Measurements from ENCODE around the gene SPOUT1.

DNA sequence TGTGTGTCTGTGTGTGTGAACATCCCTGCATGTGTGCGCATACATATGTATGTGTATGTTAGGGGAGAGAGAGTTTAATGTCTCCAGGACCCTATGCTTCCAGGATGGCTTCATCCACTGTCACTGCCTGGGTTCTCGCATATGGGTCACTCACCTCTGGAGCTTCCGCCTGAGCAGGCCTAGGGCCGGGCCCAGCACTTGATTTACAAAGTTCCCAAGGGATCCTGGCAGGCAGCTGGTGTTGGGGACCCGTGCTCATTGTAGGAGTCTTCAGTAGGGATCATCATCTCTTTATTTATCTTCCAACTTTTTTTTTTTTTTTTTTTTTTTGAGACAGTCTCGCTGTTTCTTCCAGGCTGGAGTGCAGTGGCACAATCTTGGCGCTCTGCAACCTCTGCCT lies 29.5 kb downstream of the SPOUT1 start:
- TF ChIP-seq POLR2A (IDR thresholded peaks at IDR 0.05) (no peak), POLR2AphosphoS5 (IDR thresholded peaks at IDR 0.05) (no peak), EP300 (IDR thresholded peaks at IDR 0.05) (no peak)
- TF ChIP-seq, protein P1, sequence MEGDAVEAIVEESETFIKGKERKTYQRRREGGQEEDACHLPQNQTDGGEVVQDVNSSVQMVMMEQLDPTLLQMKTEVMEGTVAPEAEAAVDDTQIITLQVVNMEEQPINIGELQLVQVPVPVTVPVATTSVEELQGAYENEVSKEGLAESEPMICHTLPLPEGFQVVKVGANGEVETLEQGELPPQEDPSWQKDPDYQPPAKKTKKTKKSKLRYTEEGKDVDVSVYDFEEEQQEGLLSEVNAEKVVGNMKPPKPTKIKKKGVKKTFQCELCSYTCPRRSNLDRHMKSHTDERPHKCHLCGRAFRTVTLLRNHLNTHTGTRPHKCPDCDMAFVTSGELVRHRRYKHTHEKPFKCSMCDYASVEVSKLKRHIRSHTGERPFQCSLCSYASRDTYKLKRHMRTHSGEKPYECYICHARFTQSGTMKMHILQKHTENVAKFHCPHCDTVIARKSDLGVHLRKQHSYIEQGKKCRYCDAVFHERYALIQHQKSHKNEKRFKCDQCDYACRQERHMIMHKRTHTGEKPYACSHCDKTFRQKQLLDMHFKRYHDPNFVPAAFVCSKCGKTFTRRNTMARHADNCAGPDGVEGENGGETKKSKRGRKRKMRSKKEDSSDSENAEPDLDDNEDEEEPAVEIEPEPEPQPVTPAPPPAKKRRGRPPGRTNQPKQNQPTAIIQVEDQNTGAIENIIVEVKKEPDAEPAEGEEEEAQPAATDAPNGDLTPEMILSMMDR (IDR thresholded peaks at IDR 0.05), result no peak
